Activated CD8-positive, alpha-beta memory T cell treated with anti-CD3 and anti-CD28 coated beads for 24 hours (primary cell): Measurements from ENCODE around the gene EME1.
"Not testable (repeated sequence)": the region's sequence is repeated elsewhere in the genome, so short reads cannot be mapped to it uniquely, and the experiment has no call there.

ENCODE experiments used
- DNase-seq: peaks from one replicate; pipeline ENCODE4 v3.0.0-alpha.2; 2020

The EME1 gene

DNA sequence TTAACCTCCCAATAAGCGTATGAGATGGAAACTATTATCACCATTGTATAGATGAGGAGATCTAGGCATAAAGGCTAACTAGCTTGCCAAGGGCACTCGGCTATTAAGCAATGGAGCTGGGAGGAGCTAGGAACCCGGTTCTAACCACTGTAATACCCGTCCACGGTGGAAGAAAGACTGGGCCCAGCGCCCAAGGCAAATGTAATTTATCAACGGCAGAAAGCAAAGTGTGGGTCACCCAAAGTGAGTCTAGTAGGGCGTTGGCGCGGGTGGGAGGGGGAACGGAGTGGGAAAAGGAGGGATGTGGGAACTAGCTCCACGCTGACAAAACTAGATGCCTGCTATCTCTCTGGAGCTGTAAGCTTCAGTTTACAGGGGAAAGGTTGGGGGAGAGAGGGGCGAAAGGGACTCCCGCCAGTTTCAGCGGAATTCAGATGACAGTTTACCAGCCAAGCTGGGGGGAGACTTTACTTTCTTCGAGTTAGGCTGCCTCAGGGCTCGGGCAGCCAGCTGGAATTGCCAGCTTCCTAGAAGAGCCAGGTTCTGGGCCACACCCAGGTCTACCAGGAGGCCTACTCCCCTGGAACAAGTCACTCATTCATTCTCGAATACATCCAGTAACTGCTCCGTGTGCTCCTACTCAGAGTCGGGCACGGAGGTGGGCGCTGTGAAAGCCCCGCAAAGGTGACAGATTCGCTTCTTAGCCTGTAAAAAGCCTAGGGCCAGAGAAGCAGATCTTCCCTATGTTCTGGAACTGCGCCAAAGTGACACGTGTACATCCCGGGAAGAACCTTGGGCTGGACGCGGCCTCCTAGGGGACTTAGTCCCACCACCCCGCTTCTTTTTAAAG, 23.5 kb downstream of the EME1 start:
- DNase-seq: peak; percentile 67

- DNase-seq: peak; percentile 99
These were observed 24.3 kb downstream of the EME1 start, which contains the start of gene LRRC59 for GRCh38 chr17:50397111-50397918. Gene LRRC59 (minus strand): TSS chr17:50397523. CDS start chr17:50397317, 206 bp downstream.

DNA sequence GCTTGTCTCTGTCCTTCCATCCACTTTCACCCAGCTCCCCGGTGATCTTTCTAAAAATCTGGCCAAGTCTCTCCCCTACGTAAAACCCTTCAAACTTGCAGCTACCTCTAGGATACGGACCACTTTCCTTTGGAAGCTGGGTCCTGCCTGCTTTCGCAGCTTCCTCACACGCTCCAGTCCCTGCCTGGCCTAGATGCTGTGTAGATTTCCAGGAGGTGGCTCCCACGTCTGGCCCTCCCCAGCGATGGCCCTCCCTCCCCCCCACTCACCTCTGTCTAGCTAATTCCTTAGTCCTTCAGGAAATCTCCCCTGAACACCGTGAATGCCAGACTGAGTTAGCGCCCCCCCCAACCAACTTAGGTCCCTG, 24.9 kb downstream of the EME1 start:
- DNase-seq: no peak

DNA sequence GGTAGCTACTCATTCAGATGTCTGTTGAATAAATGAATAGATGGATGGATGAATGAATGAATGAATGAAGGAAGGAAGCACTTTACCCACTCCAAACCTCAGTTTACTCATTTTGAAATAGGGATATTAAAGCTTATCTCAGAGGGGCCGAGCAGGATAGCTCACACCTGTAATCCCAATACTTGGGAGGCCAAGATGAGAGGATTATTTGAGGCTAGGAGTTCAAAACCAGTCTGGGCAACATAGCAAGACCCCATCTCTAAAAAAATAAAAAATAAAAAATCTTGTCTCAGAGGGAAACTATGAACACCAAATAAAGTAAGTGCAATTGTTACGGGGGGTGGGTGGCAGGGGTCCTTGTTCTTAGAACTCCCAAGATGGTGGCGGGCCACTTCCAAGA, 25.6 kb downstream of the EME1 start:
- not testable (repeated sequence) for DNase-seq

- not testable (repeated sequence) for DNase-seq
These were observed 26.6 kb downstream of the EME1 start for GRCh38 chr17:50399591-50399990.

- not testable (repeated sequence) for DNase-seq
These were observed 32.3 kb downstream of the EME1 start for GRCh38 chr17:50405351-50405750.

GRCh38 chr17:50406578-50406977, 33.5 kb downstream of the EME1 start:
- no peak for DNase-seq

GRCh38 chr17:50407921-50408320, 34.9 kb downstream of the EME1 start:
- no peak for DNase-seq

- no peak for DNase-seq
These were observed 39.2 kb downstream of the EME1 start for GRCh38 chr17:50412188-50412732.

- no peak for DNase-seq
These were observed 41.8 kb downstream of the EME1 start for GRCh38 chr17:50414808-50415207.

DNA sequence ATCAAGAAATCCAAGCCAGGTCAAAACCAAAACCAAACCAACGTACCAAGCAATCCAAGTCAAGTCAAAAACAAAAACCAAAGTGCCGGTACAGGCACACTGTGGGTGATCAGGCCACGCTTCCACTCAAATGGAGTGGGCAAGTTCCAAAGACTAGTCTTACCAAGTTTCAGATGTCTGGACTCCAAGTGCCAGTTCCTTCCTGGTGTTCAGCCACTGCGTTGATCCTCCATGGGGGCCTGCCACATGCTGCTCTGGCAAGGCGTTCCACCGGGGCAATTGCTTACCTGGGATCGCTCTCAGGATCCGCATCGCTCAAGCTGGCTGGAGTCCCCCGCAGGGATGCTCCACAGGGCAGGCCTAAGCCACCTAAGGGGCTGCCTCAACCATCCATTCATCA, 46.5 kb downstream of the EME1 start:
- not testable (repeated sequence) for DNase-seq

DNA sequence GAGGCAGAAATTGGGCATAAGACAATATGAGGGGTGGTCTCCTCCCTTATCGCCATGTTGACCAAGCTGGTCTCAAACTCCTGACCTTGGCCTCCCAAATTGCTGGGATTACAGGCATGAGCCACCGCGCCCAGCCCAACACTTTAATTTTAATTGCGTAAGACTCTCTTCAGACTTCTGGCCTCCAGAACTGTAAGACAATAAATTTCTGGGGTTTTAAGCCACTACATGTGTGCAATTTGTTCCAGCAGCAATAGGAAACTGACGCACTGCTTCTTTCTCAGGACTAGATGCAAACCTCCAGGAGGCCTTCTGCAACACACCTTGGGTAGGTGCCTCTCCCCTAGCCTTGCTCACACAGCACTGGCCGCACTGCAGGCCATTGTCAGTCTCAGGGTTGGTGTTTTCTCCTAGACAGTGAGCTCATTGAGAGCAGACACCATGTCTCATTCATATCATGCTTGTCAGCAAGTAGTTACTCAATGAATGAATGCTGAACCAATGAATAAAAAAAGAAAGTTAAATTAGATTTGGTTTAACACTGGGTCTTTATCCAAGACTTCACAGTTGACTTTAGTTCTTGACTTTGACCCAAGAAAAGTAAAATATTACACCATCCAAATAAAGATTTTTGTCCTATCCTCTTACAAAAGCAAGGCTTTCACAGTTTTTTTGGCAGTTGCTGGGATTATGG, 47.5 kb downstream of the EME1 start:
- no peak for DNase-seq

- no peak for DNase-seq
These were observed 48.5 kb downstream of the EME1 start for GRCh38 chr17:50421308-50422051.

DNA sequence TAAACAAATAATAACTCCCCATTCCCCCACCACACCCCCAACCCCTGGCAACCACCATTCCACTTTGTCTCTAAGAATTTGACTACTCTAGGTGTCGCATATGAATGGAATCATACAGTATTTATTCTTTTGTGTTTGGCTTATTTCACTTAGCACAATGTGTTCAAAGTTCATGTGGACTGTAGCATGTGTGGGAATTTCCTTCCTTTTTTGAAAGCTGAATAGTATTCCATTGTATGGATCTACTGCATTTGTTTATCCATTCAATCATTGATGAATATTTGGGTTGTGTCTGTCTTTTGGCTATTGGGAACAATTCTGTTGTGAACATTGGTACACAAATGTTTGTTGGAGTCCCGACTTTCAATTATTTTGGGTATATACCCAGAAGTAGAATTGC, 49.7 kb downstream of the EME1 start:
- no peak for DNase-seq

DNA sequence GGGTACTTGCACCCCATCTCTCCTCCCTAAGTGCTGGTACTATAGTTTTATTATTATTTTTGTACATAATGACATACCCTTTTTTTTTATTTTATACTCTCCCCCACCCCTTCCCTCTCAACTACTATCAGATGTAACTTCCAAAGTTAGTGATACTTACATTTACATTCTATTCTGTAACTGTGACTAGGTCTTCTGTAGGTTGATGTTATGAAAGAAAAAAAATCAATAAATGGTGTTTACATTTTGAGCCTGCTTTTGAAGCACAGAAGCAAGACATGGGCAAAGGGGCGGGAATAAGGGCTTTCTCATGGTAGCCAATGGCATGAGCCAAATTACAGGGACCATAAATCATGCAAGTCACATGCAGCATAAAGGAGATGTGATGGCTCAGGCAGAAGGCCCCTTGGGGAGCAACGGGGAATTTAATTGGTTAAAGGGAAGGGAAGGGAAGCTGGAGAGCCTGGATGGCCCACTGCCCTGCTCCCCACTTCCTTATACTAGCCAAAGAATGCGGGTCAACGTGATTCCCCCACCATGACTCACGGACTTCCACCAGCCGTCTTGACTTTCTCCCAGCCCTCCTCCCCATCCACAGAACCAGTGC, 50.6 kb downstream of the EME1 start:
- no peak for DNase-seq

DNA sequence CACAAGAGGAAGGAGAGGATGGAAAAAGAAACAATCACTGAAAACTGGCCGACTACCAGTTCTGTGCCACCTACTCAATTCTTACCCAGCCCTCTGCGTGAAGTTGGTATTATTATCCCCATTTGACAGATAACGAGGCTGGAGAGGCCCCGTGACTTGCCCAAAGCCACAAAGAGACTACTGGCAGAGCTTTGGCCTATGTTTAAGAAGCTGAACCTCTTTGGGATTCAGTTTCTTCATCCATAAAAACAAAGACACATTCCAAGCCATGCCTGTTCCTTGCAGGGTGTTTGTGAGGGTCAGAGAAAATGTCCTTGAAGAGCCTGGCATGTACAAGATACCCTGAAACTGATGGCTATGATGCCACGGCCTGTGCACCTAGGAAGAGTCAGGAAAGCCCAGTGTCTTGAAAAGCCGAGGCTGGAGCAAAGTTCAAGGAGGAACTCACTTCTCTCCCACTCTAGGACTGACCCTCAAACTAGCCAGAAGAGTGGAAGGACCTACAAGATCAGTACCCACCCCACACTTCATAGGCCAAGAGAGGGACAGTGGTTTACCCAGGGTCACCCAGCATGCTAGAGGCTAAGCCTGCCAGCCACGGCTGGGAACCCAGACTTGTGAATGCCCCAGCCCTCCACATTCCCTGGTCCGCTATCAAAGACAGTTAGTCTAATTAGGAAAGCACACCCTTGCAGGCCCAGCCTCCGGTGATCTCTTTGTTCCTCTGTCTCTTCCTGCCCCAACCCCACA, 51.4 kb downstream of the EME1 start:
- DNase-seq: no peak

DNA sequence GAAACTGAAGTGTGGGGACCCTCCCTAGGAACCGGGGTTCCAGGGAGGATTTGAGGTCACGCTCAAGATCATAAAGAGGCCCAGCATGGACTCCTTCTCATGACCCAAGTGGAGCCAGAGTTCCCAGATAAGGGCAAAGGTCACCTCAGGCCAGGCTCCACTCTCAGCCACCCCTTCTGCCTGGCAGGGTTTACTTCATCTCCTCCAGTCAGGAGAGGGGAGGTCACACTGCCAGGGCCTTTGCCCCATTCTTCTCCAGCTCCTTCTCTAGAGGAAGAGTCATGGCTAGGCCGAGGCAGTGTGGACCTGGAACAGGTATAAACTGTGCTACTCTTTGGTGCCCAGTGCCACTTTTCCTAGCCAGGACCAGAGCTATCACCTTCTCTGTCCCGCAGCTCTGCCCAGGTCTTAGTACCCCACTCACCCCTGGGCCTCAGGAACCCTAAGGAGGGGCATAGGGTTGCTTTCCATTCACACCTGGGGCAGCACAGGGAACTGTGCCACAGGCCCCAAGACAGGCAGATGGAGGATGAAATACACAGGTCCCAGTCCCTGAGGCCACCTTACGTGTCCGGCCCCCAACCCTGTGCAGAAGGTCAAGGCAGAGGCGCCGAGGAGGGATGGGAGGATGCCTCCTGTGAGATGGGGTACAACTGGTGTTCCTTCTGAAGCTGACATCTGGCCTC, 52.1 kb downstream of the EME1 start:
- no peak for DNase-seq

- peak; percentile 85 for DNase-seq
These were observed 52.8 kb downstream of the EME1 start, which contains the start of gene ACSF2 for GRCh38 chr17:50425682-50426471. Gene ACSF2 (plus strand): TSS chr17:50426218. CDS start chr17:50426262, 44 bp downstream.

- DNase-seq: no peak
These were observed 53.4 kb downstream of the EME1 start for GRCh38 chr17:50426472-50426782.
